Measurements from ENCODE around the gene TTC7B.

The TTC7B gene

DNA sequence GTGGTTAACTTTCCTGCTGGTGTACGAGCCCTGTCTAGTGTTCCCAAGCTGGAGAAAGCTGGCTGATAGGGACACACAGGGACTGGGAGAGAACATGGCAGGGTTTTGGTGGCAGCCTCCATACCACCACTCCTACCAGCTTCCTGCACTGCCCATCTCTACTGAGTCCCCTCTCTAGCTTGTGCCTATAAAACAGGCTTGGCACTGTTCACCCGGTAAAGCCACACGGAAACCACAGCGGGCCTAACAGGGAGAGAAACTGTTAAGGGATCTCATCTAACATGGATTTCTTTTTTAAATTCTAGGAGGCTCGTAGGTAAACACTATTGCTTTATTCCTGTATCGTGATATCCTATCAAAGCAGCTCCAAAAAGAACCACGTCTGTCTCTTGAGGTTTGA is 204.7 kb downstream of the TTC7B start:
- no peak for TF ChIP-seq CTCF (IDR thresholded peaks at IDR 0.05; ENCODE audit: low read depth, low read length, missing control alignments)
- no peak for DNase-seq (ENCODE audit: low read depth)

GRCh38 chr14:90610346-90611040 is 205.7 kb downstream of the TTC7B start:
- H3K4me3 ChIP-seq (ENCODE audit: low read depth, low read length) = no peak overlapping the region
- no peak for DNase-seq (ENCODE audit: low read depth)
- TF ChIP-seq CTCF (IDR thresholded peaks at IDR 0.05; ENCODE audit: low read depth, low read length, missing control alignments) = no peak

More for the DNA sequence above, 204.7 kb downstream of the TTC7B start:
- H3K4me3 ChIP-seq (ENCODE audit: low read depth, low read length) = no peak overlapping the region

DNA sequence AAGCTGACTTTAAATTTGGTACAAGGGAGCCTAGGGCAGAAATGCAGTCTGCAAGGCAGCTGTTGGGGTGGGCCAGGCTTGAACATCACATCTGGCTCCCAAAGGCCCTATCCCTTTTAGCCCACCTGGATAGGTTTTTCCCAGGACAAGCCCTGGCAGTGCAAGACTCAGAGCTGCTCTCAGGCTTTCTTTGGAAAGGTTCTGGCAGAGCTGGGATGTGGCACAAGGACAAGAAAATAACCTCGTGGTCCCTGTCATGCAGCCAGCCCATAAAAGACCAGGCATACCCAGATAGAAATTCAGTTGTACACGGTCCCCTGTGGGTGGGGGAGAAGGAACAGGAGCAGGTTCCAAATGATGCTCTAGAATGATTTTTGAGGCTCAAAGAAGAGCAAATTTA is 206.9 kb downstream of the TTC7B start:
- no peak for TF ChIP-seq CTCF (IDR thresholded peaks at IDR 0.05; ENCODE audit: low read depth, low read length, missing control alignments)
- DNase-seq (ENCODE audit: low read depth) = no peak
- no peak overlapping the region for H3K4me3 ChIP-seq (ENCODE audit: low read depth, low read length)

DNA sequence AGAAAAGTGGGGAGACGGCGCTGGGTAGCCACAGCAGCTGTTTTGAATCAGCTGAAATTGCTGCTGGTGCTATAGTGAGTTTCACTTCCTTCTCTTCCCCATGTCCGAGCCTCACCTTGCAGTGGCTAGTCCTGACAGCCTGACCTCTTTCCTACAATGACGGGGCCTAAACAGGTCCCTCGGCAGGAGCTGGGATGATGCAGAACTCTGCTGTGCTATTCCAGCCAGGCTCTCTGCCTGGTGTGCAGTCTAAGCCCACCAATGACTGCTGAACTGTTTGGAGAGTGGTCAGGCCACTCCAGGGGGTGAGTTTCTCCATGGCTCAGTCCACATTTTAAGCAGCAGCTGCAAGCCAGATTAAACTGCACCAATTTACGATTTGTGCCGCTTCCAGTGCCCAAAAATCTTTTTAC is 207.3 kb downstream of the TTC7B start:
- no peak overlapping the region for H3K4me3 ChIP-seq (ENCODE audit: low read depth, low read length)
- no peak for TF ChIP-seq CTCF (IDR thresholded peaks at IDR 0.05; ENCODE audit: low read depth, low read length, missing control alignments)
- DNase-seq (ENCODE audit: low read depth) = no peak

DNA sequence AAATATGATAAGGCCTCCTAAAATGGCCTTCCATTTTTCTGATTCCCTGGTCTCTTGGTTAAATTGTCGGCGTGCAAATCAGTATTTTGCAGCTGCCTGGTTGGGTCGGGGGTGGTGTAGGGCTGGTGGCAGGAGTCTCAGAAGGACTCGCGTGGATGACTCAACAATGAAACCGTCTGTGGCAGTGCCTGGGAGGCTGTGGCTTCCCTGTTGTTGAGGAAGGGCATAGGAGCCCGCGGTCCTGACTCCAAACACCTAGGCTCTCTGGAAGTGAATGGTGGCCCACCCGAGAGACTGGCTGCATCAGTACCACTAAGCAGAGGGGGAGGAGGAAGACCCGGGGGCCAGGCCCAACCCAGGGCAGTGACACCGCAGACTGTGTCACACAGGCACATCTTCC is 207.9 kb downstream of the TTC7B start:
- H3K4me3 ChIP-seq (ENCODE audit: low read depth, low read length) = no peak overlapping the region
- no peak for DNase-seq (ENCODE audit: low read depth)
- TF ChIP-seq CTCF (IDR thresholded peaks at IDR 0.05; ENCODE audit: low read depth, low read length, missing control alignments) = no peak

DNA sequence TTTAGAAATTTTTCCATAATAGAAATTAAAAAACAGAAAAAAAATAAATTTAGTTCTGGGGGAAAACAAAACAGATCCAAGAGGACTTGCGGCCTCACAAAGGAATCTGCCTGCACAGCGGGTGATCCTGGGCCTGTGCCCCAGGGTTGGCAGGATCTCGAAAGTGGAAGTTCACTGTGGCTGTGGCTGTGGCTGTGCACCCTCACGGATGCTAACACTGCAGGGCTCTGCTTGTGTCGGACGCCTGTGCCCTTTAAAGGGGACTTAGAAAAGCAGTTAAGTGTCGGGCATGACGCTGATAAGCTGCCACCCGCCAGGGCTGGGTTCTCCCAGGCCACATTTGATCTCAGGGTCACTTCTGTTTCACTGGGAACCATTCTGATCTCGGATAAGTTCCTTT is 209.1 kb downstream of the TTC7B start:
- no peak overlapping the region for H3K4me3 ChIP-seq (ENCODE audit: low read depth, low read length)
- no peak for TF ChIP-seq CTCF (IDR thresholded peaks at IDR 0.05; ENCODE audit: low read depth, low read length, missing control alignments)
- DNase-seq (ENCODE audit: low read depth) = no peak

DNA sequence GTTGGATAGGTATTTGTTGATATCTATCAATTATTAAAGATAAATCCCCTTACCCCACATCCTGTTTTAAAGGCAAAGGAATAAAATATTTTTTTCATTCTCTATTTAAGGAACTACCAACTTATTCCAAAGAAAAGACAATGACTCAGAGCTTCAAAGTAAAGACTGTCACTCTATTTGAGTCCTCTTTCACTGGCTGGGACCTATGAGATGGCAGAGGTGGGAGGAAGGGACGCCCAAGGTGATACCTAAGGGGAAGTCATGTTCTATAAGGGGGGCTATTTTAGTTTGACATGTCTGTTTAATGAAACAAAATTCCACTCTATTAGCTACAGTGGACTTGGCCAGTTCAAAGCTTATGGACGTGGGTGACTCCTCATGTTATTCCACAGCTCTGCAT is 209.8 kb downstream of the TTC7B start:
- DNase-seq (ENCODE audit: low read depth) = no peak
- no peak for TF ChIP-seq CTCF (IDR thresholded peaks at IDR 0.05; ENCODE audit: low read depth, low read length, missing control alignments)
- H3K4me3 ChIP-seq (ENCODE audit: low read depth, low read length) = no peak overlapping the region

All from GM12864 (cell line).